Endothelial cell of umbilical vein (primary cell): ENCODE results near the gene BABAM2.

Experiments used
- EZH2 ChIP-seq: IDR thresholded peaks from 2 replicates; pipeline ENCODE4 v1.6.1; 2012; ENCODE audit warnings: borderline replicate concordance, low read depth, mild to moderate bottlenecking, moderate library complexity, low read length, inconsistent platforms; ENCODE audit not compliant: severe bottlenecking
- GATA2 ChIP-seq: IDR thresholded peaks from 2 replicates; pipeline ENCODE4 v1.7.0; 2011; ENCODE audit warnings: low read depth, mild to moderate bottlenecking, moderate library complexity, mixed read lengths, low read length; ENCODE audit not compliant: insufficient read length, insufficient read depth
- POLR2A ChIP-seq: IDR thresholded peaks from 2 replicates; pipeline ENCODE4 v1.6.1; 2012; ENCODE audit warnings: low read depth, mild to moderate bottlenecking, control low read depth, low read length
- TF ChIP-seq, protein P1 (sequence below), 2 donors: IDR thresholded peaks; 1 replicate in 1 of 2; 2 replicates in 1 of 2; pipeline ENCODE4 v1.5.1; 2011; ENCODE audit warnings: low read length in 2 of 2, mild to moderate bottlenecking in 2 of 2, moderate library complexity in 2 of 2, control low read depth in 1 of 2, inconsistent platforms in 1 of 2, low read depth in 1 of 2; ENCODE audit not compliant: insufficient read depth in 1 of 2; ENCODE audit errors: extremely low read depth in 1 of 2

GRCh38 chr2:28216331-28216730 lies 325.8 kb downstream of the BABAM2 start:
- TF ChIP-seq, protein P1, sequence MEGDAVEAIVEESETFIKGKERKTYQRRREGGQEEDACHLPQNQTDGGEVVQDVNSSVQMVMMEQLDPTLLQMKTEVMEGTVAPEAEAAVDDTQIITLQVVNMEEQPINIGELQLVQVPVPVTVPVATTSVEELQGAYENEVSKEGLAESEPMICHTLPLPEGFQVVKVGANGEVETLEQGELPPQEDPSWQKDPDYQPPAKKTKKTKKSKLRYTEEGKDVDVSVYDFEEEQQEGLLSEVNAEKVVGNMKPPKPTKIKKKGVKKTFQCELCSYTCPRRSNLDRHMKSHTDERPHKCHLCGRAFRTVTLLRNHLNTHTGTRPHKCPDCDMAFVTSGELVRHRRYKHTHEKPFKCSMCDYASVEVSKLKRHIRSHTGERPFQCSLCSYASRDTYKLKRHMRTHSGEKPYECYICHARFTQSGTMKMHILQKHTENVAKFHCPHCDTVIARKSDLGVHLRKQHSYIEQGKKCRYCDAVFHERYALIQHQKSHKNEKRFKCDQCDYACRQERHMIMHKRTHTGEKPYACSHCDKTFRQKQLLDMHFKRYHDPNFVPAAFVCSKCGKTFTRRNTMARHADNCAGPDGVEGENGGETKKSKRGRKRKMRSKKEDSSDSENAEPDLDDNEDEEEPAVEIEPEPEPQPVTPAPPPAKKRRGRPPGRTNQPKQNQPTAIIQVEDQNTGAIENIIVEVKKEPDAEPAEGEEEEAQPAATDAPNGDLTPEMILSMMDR (IDR thresholded peaks at IDR 0.05; ENCODE audit: extremely low read depth in 1 of 2, insufficient read depth in 1 of 2, low read depth in 1 of 2, low read length in 2 of 2) = no peak
- TF ChIP-seq EZH2 (no peak), POLR2A (no peak), GATA2 (no peak)
